Lower leg skin (tissue), 4 donors: ENCODE data around the gene SLC35F3. TPM values are rescaled to one million over a fixed set of nuclear protein-coding genes. Genes with fewer than 3 reads are reported as not detected.

Experiments
- DNase-seq, 2 donors: peaks; one replicate each; pipeline ENCODE4 v3.0.0-alpha.2; 2019; ENCODE audit warnings: low spot score in 2 of 2
- H3K4me3 ChIP-seq: fragments of 200-600 bp; sonication (generic); 2 replicates; pipeline ENCODE4 v1.5.1; 2017; ENCODE audit warnings: mild to moderate bottlenecking, low read depth; ENCODE audit not compliant: poor library complexity, severe bottlenecking
- POLR2A ChIP-seq, 2 donors: fragments of 450-650 bp; IDR thresholded peaks; one replicate each; pipeline ENCODE4 v1.6.1; 2016 to 2017; ENCODE audit warnings: antibody characterized with exemption in 2 of 2, mild to moderate bottlenecking in 1 of 2, moderate library complexity in 1 of 2
- WGBS, 2 donors: methylation state at CpG; one replicate each; pipeline ENCODE4 v1.1.5; 2018; 5-methylcytosine and 5-hydroxymethylcytosine counted together
- intact Hi-C: fragments of 100-400 bp; cut with DNase I; formaldehyde crosslinking; loops from one replicate; pipeline ENCODE4 v1.15.0; 2023; ENCODE audit warnings: low total_unique reads
- total RNA-seq, 4 donors: library from RNA; depleted of rRNA; stranded (reverse); fragments of >200 nt; gene quantifications; one replicate each; pipeline ENCODE4 v1.1.0, GENCODE V29; 2016
- TF ChIP-seq, protein P1 (sequence below), 3 donors: fragments of 450-650 bp; IDR thresholded peaks; one replicate each; pipeline ENCODE4 v1.5.1; 2016; ENCODE audit warnings: antibody characterized with exemption in 3 of 3, mild to moderate bottlenecking in 3 of 3, moderate library complexity in 2 of 3

Gene SLC35F3
- total RNA-seq, 4 donors from 2014 or later, result 0.42 to 0.83 (median 0.64) TPM

DNA sequence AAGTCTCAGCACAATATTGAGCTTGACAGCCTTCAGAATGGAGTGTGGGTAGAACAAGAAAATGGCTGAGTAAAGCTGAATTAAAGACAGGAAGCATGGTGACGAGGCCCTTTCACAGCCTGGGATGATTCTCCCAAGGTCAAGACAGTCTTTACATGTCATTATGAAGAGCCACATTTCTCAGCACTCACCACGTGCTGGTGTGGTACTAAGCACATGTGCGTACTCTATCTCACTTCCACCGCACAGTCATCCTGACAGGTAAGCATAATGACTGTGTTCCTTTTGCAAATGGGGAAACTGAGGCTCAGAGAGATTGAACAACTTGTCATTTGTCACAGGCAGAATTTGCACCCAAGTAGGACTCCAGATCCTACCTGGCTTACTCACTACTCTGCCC is 376.0 kb downstream of the SLC35F3 start:
- no peak for DNase-seq
- TF ChIP-seq, protein P1, sequence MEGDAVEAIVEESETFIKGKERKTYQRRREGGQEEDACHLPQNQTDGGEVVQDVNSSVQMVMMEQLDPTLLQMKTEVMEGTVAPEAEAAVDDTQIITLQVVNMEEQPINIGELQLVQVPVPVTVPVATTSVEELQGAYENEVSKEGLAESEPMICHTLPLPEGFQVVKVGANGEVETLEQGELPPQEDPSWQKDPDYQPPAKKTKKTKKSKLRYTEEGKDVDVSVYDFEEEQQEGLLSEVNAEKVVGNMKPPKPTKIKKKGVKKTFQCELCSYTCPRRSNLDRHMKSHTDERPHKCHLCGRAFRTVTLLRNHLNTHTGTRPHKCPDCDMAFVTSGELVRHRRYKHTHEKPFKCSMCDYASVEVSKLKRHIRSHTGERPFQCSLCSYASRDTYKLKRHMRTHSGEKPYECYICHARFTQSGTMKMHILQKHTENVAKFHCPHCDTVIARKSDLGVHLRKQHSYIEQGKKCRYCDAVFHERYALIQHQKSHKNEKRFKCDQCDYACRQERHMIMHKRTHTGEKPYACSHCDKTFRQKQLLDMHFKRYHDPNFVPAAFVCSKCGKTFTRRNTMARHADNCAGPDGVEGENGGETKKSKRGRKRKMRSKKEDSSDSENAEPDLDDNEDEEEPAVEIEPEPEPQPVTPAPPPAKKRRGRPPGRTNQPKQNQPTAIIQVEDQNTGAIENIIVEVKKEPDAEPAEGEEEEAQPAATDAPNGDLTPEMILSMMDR (IDR thresholded peaks at IDR 0.05), result no peak
- no peak for TF ChIP-seq POLR2A (IDR thresholded peaks at IDR 0.05)
- no peak overlapping the region for H3K4me3 ChIP-seq
- WGBS, 2 donors, result 79 to 87% methylated on average over 4 of the region's 4 CpGs
- intact Hi-C loops, result no loop called here

DNA sequence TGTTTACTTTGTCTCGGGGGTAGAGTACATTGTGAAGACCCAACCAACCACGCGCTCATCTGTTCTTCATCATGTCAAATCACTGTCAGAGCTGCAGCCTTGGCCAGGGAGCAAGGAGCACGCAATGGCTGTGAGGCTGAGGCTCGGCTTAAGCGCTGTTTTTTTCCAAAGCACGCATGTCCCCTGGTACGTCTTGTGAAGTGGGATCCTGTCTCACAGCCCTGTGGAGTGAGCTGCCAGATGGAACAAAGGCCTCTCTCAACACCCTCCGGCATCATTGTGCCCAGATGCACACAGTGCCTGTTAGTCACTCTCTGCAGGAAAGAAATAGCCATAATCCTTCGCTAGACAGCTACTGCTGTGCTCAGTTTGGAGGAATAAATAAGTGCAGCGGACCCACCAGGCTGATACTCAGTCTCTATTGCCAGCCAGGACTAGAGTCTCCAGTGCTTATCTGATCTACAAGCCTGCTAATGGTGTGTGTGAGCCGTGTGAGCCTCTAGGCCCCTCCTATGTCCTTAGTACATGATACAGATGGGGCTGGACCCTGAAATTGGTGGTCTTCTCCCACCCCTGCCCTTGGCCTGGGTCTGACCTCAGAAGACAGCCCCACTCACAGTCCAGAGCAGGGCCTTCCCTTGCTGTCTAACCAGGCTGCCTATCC is 377.5 kb downstream of the SLC35F3 start:
- no peak overlapping the region for H3K4me3 ChIP-seq
- no peak for TF ChIP-seq POLR2A (IDR thresholded peaks at IDR 0.05)
- TF ChIP-seq, protein P1 (IDR thresholded peaks at IDR 0.05), result no peak
- 53 to 69% methylated on average over 12 of the region's 12 CpGs for WGBS, 2 donors
- intact Hi-C loops, result no loop called here
- DNase-seq, result no peak

- no peak overlapping the region for H3K4me3 ChIP-seq
- TF ChIP-seq POLR2A (IDR thresholded peaks at IDR 0.05), result no peak
- TF ChIP-seq, protein P1 (IDR thresholded peaks at IDR 0.05), result no peak
- DNase-seq, result no peak
- 86 to 87% methylated on average over 4 of the region's 4 CpGs for WGBS, 2 donors
- intact Hi-C loops, result no loop called here
Measured at GRCh38 chr1:234286206-234286605, 381.7 kb downstream of the SLC35F3 start.

GRCh38 chr1:234288946-234289345 is 384.5 kb downstream of the SLC35F3 start:
- H3K4me3 ChIP-seq, result no peak overlapping the region
- intact Hi-C loops, result no loop called here
- TF ChIP-seq, protein P1 (IDR thresholded peaks at IDR 0.05), result no peak
- no peak for TF ChIP-seq POLR2A (IDR thresholded peaks at IDR 0.05)
- DNase-seq, result no peak
- WGBS, 2 donors, result 59 to 72% methylated on average over 2 of the region's 2 CpGs

GRCh38 chr1:234289538-234290305 is 385.2 kb downstream of the SLC35F3 start:
- no peak overlapping the region for H3K4me3 ChIP-seq
- 86 to 96% methylated on average over 2 of the region's 2 CpGs for WGBS, 2 donors
- no peak for DNase-seq
- intact Hi-C loops, result no loop called here
- TF ChIP-seq, protein P1 (IDR thresholded peaks at IDR 0.05), result no peak
- TF ChIP-seq POLR2A (IDR thresholded peaks at IDR 0.05), result no peak
